H9 (cell line): ENCODE data around the gene ENPP7. TPM values are rescaled to one million over a fixed set of nuclear protein-coding genes. Genes with fewer than 3 reads are reported as not detected.
A peak's percentile ranks its signal among the peaks of the same experiment; 100 is the strongest.

Experiments
- DNase-seq: peaks from one replicate; pipeline ENCODE4 v3.0.0-alpha.2; 2017
- H2AFZ ChIP-seq: one replicate; pipeline ENCODE4 v1.6.1; 2013; ENCODE audit warnings: mild to moderate bottlenecking, low read length, control low read depth, moderate library complexity
- H2AK5ac ChIP-seq: 2 replicates; pipeline ENCODE4 v1.6.1; 2013; ENCODE audit warnings: low read length, control low read depth, mixed read lengths; ENCODE audit not compliant: insufficient read length
- H2BK120ac ChIP-seq: one replicate; pipeline ENCODE4 v1.6.1; 2013; ENCODE audit warnings: low read depth, mild to moderate bottlenecking, low read length, control low read depth, inconsistent platforms; ENCODE audit not compliant: poor library complexity, severe bottlenecking
- H2BK12ac ChIP-seq: 2 replicates; pipeline ENCODE4 v1.6.1; 2013; ENCODE audit warnings: low read length, control low read depth, mixed read lengths, low read depth; ENCODE audit not compliant: insufficient read length
- H2BK15ac ChIP-seq: 2 replicates; pipeline ENCODE4 v1.6.1; 2013; ENCODE audit warnings: low read depth, low read length, control low read depth
- H2BK20ac ChIP-seq: one replicate; pipeline ENCODE4 v1.6.1; 2013; ENCODE audit warnings: low read depth, mild to moderate bottlenecking, low read length, control low read depth, inconsistent platforms; ENCODE audit not compliant: poor library complexity, severe bottlenecking
- H2BK5ac ChIP-seq: 2 replicates; pipeline ENCODE4 v1.6.1; 2013; ENCODE audit warnings: low read length, control low read depth, mixed read lengths; ENCODE audit not compliant: insufficient read length
- H3K14ac ChIP-seq: 2 replicates; pipeline ENCODE4 v1.6.1; 2013; ENCODE audit warnings: low read length, control low read depth; ENCODE audit not compliant: insufficient read depth
- H3K18ac ChIP-seq: 2 replicates; pipeline ENCODE4 v1.6.1; 2013; ENCODE audit warnings: low read depth, mild to moderate bottlenecking, mixed read lengths, low read length, control low read depth; ENCODE audit not compliant: insufficient read length
- H3K23ac ChIP-seq: 2 replicates; pipeline ENCODE4 v1.6.1; 2013; ENCODE audit warnings: low read length, control low read depth, mixed read lengths, low read depth; ENCODE audit not compliant: insufficient read length
- H3K23me2 ChIP-seq: 2 replicates; pipeline ENCODE4 v1.6.1; 2013; ENCODE audit warnings: low read depth, mild to moderate bottlenecking, mixed read lengths, low read length, control low read depth; ENCODE audit not compliant: insufficient read length, poor library complexity, severe bottlenecking
- H3K27ac ChIP-seq: 2 replicates; pipeline ENCODE4 v1.5.1; 2013; ENCODE audit warnings: low read length, control low read depth, mixed read lengths, low read depth; ENCODE audit not compliant: insufficient read length
- H3K27me3 ChIP-seq: 2 replicates; pipeline ENCODE4 v1.6.1; 2013; ENCODE audit warnings: low read length, control low read depth, inconsistent platforms; ENCODE audit not compliant: insufficient read depth
- H3K4ac ChIP-seq: 2 replicates; pipeline ENCODE4 v1.6.1; 2013; ENCODE audit warnings: low read depth, mild to moderate bottlenecking, control low read depth, inconsistent platforms, low read length, moderate library complexity
- H3K4me1 ChIP-seq: 2 replicates; pipeline ENCODE4 v1.6.1; 2013; ENCODE audit warnings: low read length, control low read depth, inconsistent platforms; ENCODE audit not compliant: insufficient read depth
- H3K4me2 ChIP-seq: 2 replicates; pipeline ENCODE4 v1.6.1; 2013; ENCODE audit warnings: low read length, control low read depth, mixed read lengths; ENCODE audit not compliant: insufficient read length, insufficient read depth
- H3K56ac ChIP-seq: 2 replicates; pipeline ENCODE4 v1.6.1; 2013; ENCODE audit warnings: low read depth, mild to moderate bottlenecking, mixed read lengths, low read length, control low read depth; ENCODE audit not compliant: insufficient read length
- H3K79me1 ChIP-seq: 2 replicates; pipeline ENCODE4 v1.6.1; 2013; ENCODE audit warnings: low read depth, mild to moderate bottlenecking, moderate library complexity, low read length, control low read depth, inconsistent platforms; ENCODE audit not compliant: insufficient read depth, poor library complexity, severe bottlenecking
- H3K79me2 ChIP-seq: 2 replicates; pipeline ENCODE4 v1.6.1; 2013; ENCODE audit warnings: low read length, control low read depth, inconsistent platforms; ENCODE audit not compliant: insufficient read depth
- H3K9ac ChIP-seq: 2 replicates; pipeline ENCODE4 v1.6.1; 2013; ENCODE audit warnings: low read length, control low read depth, mixed read lengths; ENCODE audit not compliant: insufficient read length; ENCODE audit errors: extremely low read depth
- H3K9me3 ChIP-seq: one replicate; pipeline ENCODE4 v1.6.1; 2013; ENCODE audit warnings: low read depth, low read length, inconsistent platforms; ENCODE audit not compliant: control insufficient read depth
- H3T11ph ChIP-seq: one replicate; pipeline ENCODE4 v1.6.1; 2013; ENCODE audit warnings: mild to moderate bottlenecking, low read length, control low read depth, inconsistent platforms
- H4K20me1 ChIP-seq: one replicate; pipeline ENCODE4 v1.6.1; 2013; ENCODE audit not compliant: control insufficient read depth, insufficient read length, insufficient read depth
- H4K5ac ChIP-seq: 2 replicates; pipeline ENCODE4 v1.6.1; 2013; ENCODE audit warnings: low read depth, mild to moderate bottlenecking, mixed read lengths, low read length, control low read depth; ENCODE audit not compliant: insufficient read length
- H4K8ac ChIP-seq: replicated peaks from 2 replicates; pipeline ENCODE4 v1.6.1; 2013; ENCODE audit warnings: low read length, control low read depth, mixed read lengths, low read depth; ENCODE audit not compliant: insufficient read length
- H4K91ac ChIP-seq: 2 replicates; pipeline ENCODE4 v1.6.1; 2013; ENCODE audit warnings: low read depth, mild to moderate bottlenecking, moderate library complexity, mixed read lengths, low read length, control low read depth; ENCODE audit not compliant: insufficient read length
- H3K27ac Mint-ChIP-seq, 3 experiments: 2 replicates in 2 of 3; 3 replicates in 1 of 3; pipeline ENCODE4 v1.8.0; 2020 to 2021; ENCODE audit warnings: mixed read lengths in 3 of 3, mild to moderate bottlenecking in 1 of 3, moderate library complexity in 1 of 3
- H3K27me3 Mint-ChIP-seq: 2 replicates; pipeline ENCODE4 v1.8.0; 2021; ENCODE audit warnings: low read depth, mild to moderate bottlenecking, moderate library complexity, mixed read lengths
- H3K36me3 Mint-ChIP-seq, 3 experiments: 2 replicates in 2 of 3; 3 replicates in 1 of 3; pipeline ENCODE4 v1.8.0; 2020 to 2021; ENCODE audit warnings: low read depth in 3 of 3, mixed read lengths in 3 of 3; ENCODE audit not compliant: insufficient read depth in 1 of 3
- H3K4me1 Mint-ChIP-seq, 2 experiments: 2 replicates each; pipeline ENCODE4 v1.8.0; 2020; ENCODE audit warnings: mixed read lengths in 2 of 2
- H3K4me3 Mint-ChIP-seq, 2 experiments: 2 replicates in 1 of 2; 3 replicates in 1 of 2; pipeline ENCODE4 v1.8.0; 2020 to 2021; ENCODE audit warnings: mild to moderate bottlenecking in 2 of 2, mixed read lengths in 2 of 2, moderate library complexity in 1 of 2
- H3K9me3 Mint-ChIP-seq, 2 experiments: 2 replicates in 1 of 2; 3 replicates in 1 of 2; pipeline ENCODE4 v1.8.0; 2020; ENCODE audit warnings: mild to moderate bottlenecking in 2 of 2, mixed read lengths in 2 of 2, moderate library complexity in 1 of 2
- WGBS: extraction: QIAGEN DNeasy Blood & Tissue Kit; methylation state at CpG from one replicate; pipeline ENCODE4 v1.1.7; 2013; ENCODE audit warnings: missing lambda C conversion rate, low lambda C conversion rate, mixed read lengths; ENCODE audit not compliant: insufficient read length; ENCODE audit errors: extremely low coverage; 5-methylcytosine and 5-hydroxymethylcytosine counted together
- total RNA-seq: library from RNA; stranded (reverse); gene quantifications from 2 replicates; pipeline ENCODE4 v1.2.1, GENCODE V29; 2021
- TF ChIP-seq, protein P1 (sequence below): fragments of 200-600 bp; sonication (generic); conservative IDR thresholded peaks from 3 replicates; pipeline ENCODE4 v1.8.0; 2021; ENCODE audit warnings: antibody characterized with exemption, mild to moderate bottlenecking

The ENPP7 gene
- total RNA-seq, 1 experiment from 2014 or later: not detected

DNA sequence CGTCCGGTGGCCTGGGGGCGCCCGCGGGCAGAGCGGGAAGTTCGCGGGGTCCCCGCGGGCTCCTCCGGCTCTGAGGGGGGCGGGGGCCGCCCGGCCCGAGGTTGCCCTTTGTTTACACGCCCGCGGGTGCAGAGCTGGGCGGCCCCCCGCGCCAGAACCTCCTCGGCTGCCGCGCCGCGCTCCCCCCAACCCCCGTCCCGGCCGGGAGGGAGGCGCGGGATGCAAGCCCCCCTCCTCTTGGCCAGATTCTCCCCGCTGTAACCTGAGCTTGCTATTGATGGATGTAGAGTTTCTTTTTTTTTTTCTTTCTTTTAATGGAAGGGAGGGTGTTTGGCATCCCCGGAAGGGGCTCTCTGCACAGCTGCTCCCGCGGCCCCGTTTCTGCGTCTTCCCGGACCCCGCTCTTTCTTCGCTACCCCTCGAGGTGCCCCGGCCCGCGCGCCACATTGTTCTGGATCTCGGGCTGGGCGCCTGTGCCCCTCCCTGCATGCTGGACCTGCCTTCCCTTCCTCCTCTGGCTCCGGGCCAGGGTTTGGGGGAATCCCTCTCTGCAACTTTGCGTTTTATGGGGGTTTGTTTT is 47.9 kb downstream of the ENPP7 start:
- TF ChIP-seq, protein P1, sequence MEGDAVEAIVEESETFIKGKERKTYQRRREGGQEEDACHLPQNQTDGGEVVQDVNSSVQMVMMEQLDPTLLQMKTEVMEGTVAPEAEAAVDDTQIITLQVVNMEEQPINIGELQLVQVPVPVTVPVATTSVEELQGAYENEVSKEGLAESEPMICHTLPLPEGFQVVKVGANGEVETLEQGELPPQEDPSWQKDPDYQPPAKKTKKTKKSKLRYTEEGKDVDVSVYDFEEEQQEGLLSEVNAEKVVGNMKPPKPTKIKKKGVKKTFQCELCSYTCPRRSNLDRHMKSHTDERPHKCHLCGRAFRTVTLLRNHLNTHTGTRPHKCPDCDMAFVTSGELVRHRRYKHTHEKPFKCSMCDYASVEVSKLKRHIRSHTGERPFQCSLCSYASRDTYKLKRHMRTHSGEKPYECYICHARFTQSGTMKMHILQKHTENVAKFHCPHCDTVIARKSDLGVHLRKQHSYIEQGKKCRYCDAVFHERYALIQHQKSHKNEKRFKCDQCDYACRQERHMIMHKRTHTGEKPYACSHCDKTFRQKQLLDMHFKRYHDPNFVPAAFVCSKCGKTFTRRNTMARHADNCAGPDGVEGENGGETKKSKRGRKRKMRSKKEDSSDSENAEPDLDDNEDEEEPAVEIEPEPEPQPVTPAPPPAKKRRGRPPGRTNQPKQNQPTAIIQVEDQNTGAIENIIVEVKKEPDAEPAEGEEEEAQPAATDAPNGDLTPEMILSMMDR: no peak
- no peaks in the 10 kb centered on the region for H3K27me3 ChIP-seq
- peaks cover 40 to 48% of the 10 kb centered on the region in 2 experiments for H3K4me1 Mint-ChIP-seq
- peak overlapping the region; percentile 69 to 91 (median 89) for H3K27ac Mint-ChIP-seq
- H2AK5ac ChIP-seq: no peak overlapping the region
- H4K91ac ChIP-seq: no peak overlapping the region
- H3K18ac ChIP-seq: peak overlapping the region; percentile 46
- H3K9me3 ChIP-seq: no peaks in the 10 kb centered on the region
- no peak overlapping the region for H2BK5ac ChIP-seq
- no peak overlapping the region for H2BK20ac ChIP-seq
- H3K27me3 Mint-ChIP-seq: peaks cover 24% of the 10 kb centered on the region
- peaks cover 3% of the 10 kb centered on the region for H3K79me1 ChIP-seq
- H3K14ac ChIP-seq: no peak overlapping the region
- peaks cover 39 to 46% (median 41%) of the 10 kb centered on the region in 3 experiments for H3K36me3 Mint-ChIP-seq
- peak overlapping the region; percentile 56 for H3K4me2 ChIP-seq
- WGBS: no CpG with 5 or more reads among the region's 49 CpGs
- no peak overlapping the region for H4K8ac ChIP-seq
- H2AFZ ChIP-seq: no peak overlapping the region
- H3K79me2 ChIP-seq: 0 out of 2 replicates have a peak, but pooled peaks cover 2% of the 10 kb centered on the region
- H3K23me2 ChIP-seq: peaks cover 14% of the 10 kb centered on the region
- no peak overlapping the region for H3K27ac ChIP-seq
- H2BK120ac ChIP-seq: no peak overlapping the region
- no peak overlapping the region for H3K9ac ChIP-seq
- DNase-seq: peak; percentile 67
- no peaks in the 10 kb centered on the region for H3K9me3 Mint-ChIP-seq
- H4K5ac ChIP-seq: no peak overlapping the region
- H2BK15ac ChIP-seq: no peak overlapping the region
- no peak overlapping the region for H3T11ph ChIP-seq
- no peak overlapping the region for H3K4ac ChIP-seq
- H4K20me1 ChIP-seq: no peaks in the 10 kb centered on the region
- H3K4me3 Mint-ChIP-seq: peak overlapping the region; percentile 91 to 97
- no peak overlapping the region for H3K23ac ChIP-seq
- no peak overlapping the region for H3K56ac ChIP-seq
- no peak overlapping the region for H2BK12ac ChIP-seq
- peaks cover 3% of the 10 kb centered on the region; the same call in 1 of the 2 replicates for H3K4me1 ChIP-seq
